Panc1 (cell line): ENCODE measurements around the gene OOSP3. TPM values are rescaled to one million over a fixed set of nuclear protein-coding genes. Genes with fewer than 3 reads are reported as not detected.

Experiments
- ATAC-seq: fragments of 200-7000 bp; cut with Tn5 transposase; 2 replicates; pipeline ENCODE4 v1.9.1; 2020; ENCODE audit warnings: mild to moderate bottlenecking, moderate library complexity
- BruUV-seq: library from RNA; stranded (reverse); fragments of 400-500 nt; replicated peaks from 2 replicates; lab custom pipeline; 2021; lab: Mats Ljungman, UMichigan
- CTCF ChIA-PET: fragments of 300-600 bp; sonication (Branson Sonifier 250); formaldehyde crosslinking; loops from one replicate; lab custom pipeline; 2022; ENCODE audit warnings: antibody characterized with exemption; lab: Charles Lee
- POLR2A ChIA-PET: fragments of 300-600 bp; sonication (Branson Sonifier 250); formaldehyde crosslinking; loops from one replicate; lab custom pipeline; 2022; ENCODE audit warnings: antibody characterized with exemption; lab: Charles Lee
- DNase-seq: peaks from one replicate; pipeline ENCODE4 v3.0.0-alpha.2; 2010; ENCODE audit warnings: low read depth, low spot score
- H3K27ac ChIP-seq: 2 replicates; pipeline ENCODE4 v1.5.1; 2011; ENCODE audit warnings: mild to moderate bottlenecking, low read length, inconsistent platforms
- H3K27me3 ChIP-seq: fragments of 200-500 bp; sonication (Bioruptor generic); 2 replicates; pipeline ENCODE4 v1.6.0; 2014; ENCODE audit warnings: low read length, inconsistent platforms; ENCODE audit not compliant: control insufficient read depth, insufficient read depth
- H3K36me3 ChIP-seq: fragments of 200-500 bp; sonication (Bioruptor generic); 2 replicates; pipeline ENCODE4 v1.5.1; 2014; ENCODE audit warnings: inconsistent platforms, mild to moderate bottlenecking, low read length, moderate library complexity; ENCODE audit not compliant: control insufficient read depth, insufficient read depth
- H3K4me1 ChIP-seq: 2 replicates; pipeline ENCODE4 v1.5.1; 2011; ENCODE audit warnings: inconsistent platforms, mild to moderate bottlenecking, low read length, moderate library complexity; ENCODE audit not compliant: control insufficient read depth, insufficient read depth
- H3K4me3 ChIP-seq, 2 experiments: 2 replicates each; pipeline ENCODE4 v1.5.1; 2011 to 2012; ENCODE audit warnings: low read depth in 2 of 2, low read length in 2 of 2, mild to moderate bottlenecking in 2 of 2, inconsistent platforms in 1 of 2, moderate library complexity in 1 of 2
- H3K9me3 ChIP-seq: fragments of 200-500 bp; sonication (Bioruptor generic); 2 replicates; pipeline ENCODE4 v1.5.1; 2014; ENCODE audit warnings: low read depth, mild to moderate bottlenecking, inconsistent platforms, low read length, moderate library complexity; ENCODE audit not compliant: control insufficient read depth, insufficient read depth
- CTCF ChIP-seq: fragments of 450-650 bp; IDR thresholded peaks from 2 replicates; pipeline ENCODE4 v1.5.1; 2017; ENCODE audit warnings: mild to moderate bottlenecking
- POLR2AphosphoS5 ChIP-seq: IDR thresholded peaks from 2 replicates; pipeline ENCODE4 v1.6.1; 2012; ENCODE audit warnings: mild to moderate bottlenecking, low read depth, low read length, moderate library complexity
- REST ChIP-seq, 2 experiments: IDR thresholded peaks; 2 replicates each; pipeline ENCODE4 v1.6.1; 2011 to 2012; ENCODE audit warnings: low read depth in 2 of 2, control low read depth in 1 of 2, low read length in 1 of 2, mild to moderate bottlenecking in 1 of 2, moderate library complexity in 1 of 2; ENCODE audit not compliant: insufficient read depth in 1 of 2
- SIN3A ChIP-seq: IDR thresholded peaks from 2 replicates; pipeline ENCODE4 v1.6.1; 2012; ENCODE audit warnings: low read depth, mild to moderate bottlenecking, low read length, moderate library complexity, borderline replicate concordance; ENCODE audit not compliant: insufficient read depth
- TCF7L2 ChIP-seq: IDR thresholded peaks from 2 replicates; pipeline ENCODE4 v1.6.1; 2011; ENCODE audit warnings: mild to moderate bottlenecking, low read depth, low read length, inconsistent platforms
- in situ Hi-C: cut with HindIII; loops from 2 replicates; pipeline ENCODE4 v1.10.0; 2016; ENCODE audit warnings: low sequenced_read_pairs, low pct_unique_long_range_greater_than_20kb
- intact Hi-C: fragments of 100-400 bp; cut with micrococcal nuclease; formaldehyde crosslinking; loops from one replicate; pipeline ENCODE4 v1.10.0; 2022; ENCODE audit not compliant: unreplicated experiment
- total RNA-seq: library from RNA; stranded (reverse); gene quantifications from one replicate; pipeline ENCODE4 v1.2.1, GENCODE V29; 2021; ENCODE audit not compliant: unreplicated experiment

The OOSP3 gene
- total RNA-seq, 1 experiment from 2014 or later: not detected

GRCh38 chr11:59833602-59834001 is 45.0 kb upstream of the OOSP3 start:
- in situ Hi-C loops (no loop called here), intact Hi-C loops (no loop called here)
- H3K4me1 ChIP-seq: no peaks in the 10 kb centered on the region
- no peak for ATAC-seq
- ChIA-PET CTCF (no interaction called here), POLR2A (no interaction called here)
- no TSS peak for BruUV-seq
- H3K27me3 ChIP-seq: no peaks in the 10 kb centered on the region; the same call in 1 of the 2 replicates
- no peak overlapping the region for H3K27ac ChIP-seq
- TF ChIP-seq CTCF (no peak), TCF7L2 (no peak), POLR2AphosphoS5 (no peak), SIN3A (no peak), REST (IDR thresholded peaks at IDR 0.05; ENCODE audit: insufficient read depth in 1 of 2, low read depth in 2 of 2, low read length in 1 of 2) (no peak)
- no peak for DNase-seq
- no peak overlapping the region for H3K4me3 ChIP-seq
- no peaks in the 10 kb centered on the region for H3K9me3 ChIP-seq
- no peaks in the 10 kb centered on the region for H3K36me3 ChIP-seq

DNA sequence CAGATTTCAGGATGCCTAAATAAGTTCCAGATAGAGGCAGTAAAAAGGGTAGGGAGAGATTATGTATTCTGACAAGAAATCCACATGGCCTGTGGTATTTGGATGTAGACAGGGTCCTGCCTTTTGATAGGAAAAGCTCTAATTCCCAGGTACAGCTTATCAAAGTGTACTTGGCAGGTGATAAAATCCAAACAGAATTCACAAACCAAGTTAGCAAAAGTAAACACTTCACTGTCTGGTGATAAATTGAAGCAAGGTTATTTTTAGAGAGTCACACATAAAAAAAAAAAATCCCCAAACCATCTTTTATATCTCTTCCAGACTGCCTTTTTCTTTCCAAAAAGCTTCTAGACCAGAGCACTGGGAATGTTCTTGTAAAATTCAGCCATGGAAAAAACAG is 39.0 kb upstream of the OOSP3 start:
- no peaks in the 10 kb centered on the region for H3K36me3 ChIP-seq
- H3K9me3 ChIP-seq: no peaks in the 10 kb centered on the region
- TF ChIP-seq TCF7L2: no peak
- TF ChIP-seq SIN3A: no peak
- TF ChIP-seq POLR2AphosphoS5: no peak
- TF ChIP-seq REST (IDR thresholded peaks at IDR 0.05; ENCODE audit: insufficient read depth in 1 of 2, low read depth in 2 of 2, low read length in 1 of 2): no peak
- no peak for TF ChIP-seq CTCF
- POLR2A ChIA-PET: no interaction called here
- intact Hi-C loops: no loop called here
- no peak overlapping the region for H3K27ac ChIP-seq
- in situ Hi-C loops: no loop called here
- H3K27me3 ChIP-seq: no peaks in the 10 kb centered on the region; the same call in 1 of the 2 replicates
- no TSS peak for BruUV-seq
- CTCF ChIA-PET: no interaction called here
- H3K4me1 ChIP-seq: no peaks in the 10 kb centered on the region
- ATAC-seq (no peak), DNase-seq (no peak)
- H3K4me3 ChIP-seq: no peak overlapping the region
